Dendritic cell treated with granulocyte-macrophage colony-stimulating factor and Interleukin-4, amounts not matched to agents 40 ng/mL and 50 ng/mL, for 4 days (primary cell): ENCODE data around the gene DLL1.

Source experiments
- H3K27ac Mint-ChIP-seq: one replicate; pipeline ENCODE4 v1.8.0; 2022; ENCODE audit warnings: mild to moderate bottlenecking, mixed read lengths
- H3K27me3 Mint-ChIP-seq: one replicate; pipeline ENCODE4 v1.8.0; 2022; ENCODE audit warnings: mild to moderate bottlenecking, mixed read lengths
- H3K36me3 Mint-ChIP-seq: one replicate; pipeline ENCODE4 v1.8.0; 2022; ENCODE audit warnings: low read depth, mixed read lengths
- H3K4me1 Mint-ChIP-seq: one replicate; pipeline ENCODE4 v1.8.0; 2022; ENCODE audit warnings: low read depth, mixed read lengths
- H3K4me3 Mint-ChIP-seq: one replicate; pipeline ENCODE4 v1.8.0; 2022; ENCODE audit warnings: mild to moderate bottlenecking, moderate library complexity, mixed read lengths
- H3K9me3 Mint-ChIP-seq: one replicate; pipeline ENCODE4 v1.8.0; 2022; ENCODE audit warnings: mixed read lengths
- intact Hi-C: fragments of 100-400 bp; cut with micrococcal nuclease; formaldehyde crosslinking; loops from one replicate; pipeline ENCODE4 v1.15.0; 2022

DLL1 gene

DNA sequence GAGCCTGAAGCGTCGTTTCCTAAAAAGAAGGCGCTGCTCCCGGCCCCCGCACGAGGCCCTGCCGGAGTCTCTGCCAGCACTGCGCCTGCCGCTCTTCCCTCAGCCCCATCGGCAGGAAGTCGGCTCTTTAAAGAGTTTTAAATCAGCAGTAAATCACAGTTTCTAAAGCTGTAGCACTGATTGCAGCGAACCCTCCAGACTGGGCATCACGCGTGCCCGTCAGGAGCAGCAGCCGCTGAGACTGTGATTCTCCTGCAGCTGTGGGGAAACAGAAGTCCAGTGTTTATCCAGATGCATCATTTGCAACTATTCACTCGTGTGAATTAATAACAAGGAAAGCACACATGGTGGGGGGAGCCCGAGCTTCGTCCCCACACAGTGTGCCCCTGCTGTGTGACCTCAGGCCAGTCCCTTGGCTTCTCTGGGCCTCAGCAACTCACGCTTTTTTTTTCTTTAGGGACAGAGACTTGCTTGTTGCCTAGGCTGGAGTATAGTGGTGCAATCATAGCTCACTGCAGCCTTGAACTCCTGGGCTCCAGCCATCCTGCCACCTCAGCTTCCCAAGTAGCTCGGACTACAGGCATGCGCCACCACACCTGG is 28.3 kb downstream of the DLL1 start:
- Mint-ChIP-seq H3K9me3 (no peaks in the 10 kb centered on the region), H3K4me3 (no peak overlapping the region), H3K27ac (no peak overlapping the region), H3K27me3 (peaks cover 34% of the 10 kb centered on the region), H3K4me1 (peaks cover 11% of the 10 kb centered on the region), H3K36me3 (no peaks in the 10 kb centered on the region)
- intact Hi-C loops = no loop called here

DNA sequence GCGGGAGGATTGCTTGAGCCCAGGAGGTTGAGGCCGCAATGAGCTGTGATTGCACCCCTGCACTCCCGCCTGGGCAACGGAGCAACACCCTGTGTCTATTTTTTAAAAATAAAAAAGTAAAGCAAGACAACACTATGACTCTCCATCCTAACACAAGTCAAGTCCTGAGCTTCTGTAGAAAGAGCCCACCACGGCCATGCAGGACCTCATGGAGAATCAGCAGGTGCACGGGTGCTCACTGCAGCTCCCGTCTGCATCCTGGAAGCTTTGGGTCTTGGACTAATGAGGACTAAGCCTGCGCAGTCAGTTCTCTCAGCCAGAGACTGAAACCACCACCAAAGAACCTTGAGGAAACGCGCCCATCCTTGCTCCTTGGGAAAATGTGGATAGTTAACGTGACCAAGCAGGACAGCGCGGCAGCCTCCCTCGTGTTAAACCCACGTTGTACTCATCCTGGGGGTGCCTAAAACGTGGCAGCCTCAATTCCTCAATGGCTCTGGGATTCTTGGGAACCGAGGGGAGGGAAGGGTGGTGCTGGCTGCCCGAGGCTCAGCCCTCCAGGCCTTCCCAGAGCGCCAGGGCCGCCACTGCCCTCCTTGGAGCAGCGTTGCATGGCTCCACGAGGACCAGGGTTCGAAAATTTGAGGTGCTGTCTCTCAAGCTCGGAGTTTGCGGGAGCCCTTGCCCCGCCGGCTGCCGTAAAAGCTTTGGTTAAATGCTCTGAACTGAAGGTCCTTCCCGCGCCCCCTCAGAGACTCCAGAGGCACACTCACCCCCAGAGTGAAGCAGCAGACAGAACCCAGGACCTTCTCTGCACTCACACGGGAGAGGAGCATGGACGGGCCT is 29.0 kb downstream of the DLL1 start:
- Mint-ChIP-seq H3K27ac (no peak overlapping the region), H3K27me3 (peaks cover 37% of the 10 kb centered on the region), H3K4me1 (peaks cover 11% of the 10 kb centered on the region), H3K4me3 (no peak overlapping the region), H3K9me3 (no peaks in the 10 kb centered on the region), H3K36me3 (no peaks in the 10 kb centered on the region)
- intact Hi-C loops = no loop called here

DNA sequence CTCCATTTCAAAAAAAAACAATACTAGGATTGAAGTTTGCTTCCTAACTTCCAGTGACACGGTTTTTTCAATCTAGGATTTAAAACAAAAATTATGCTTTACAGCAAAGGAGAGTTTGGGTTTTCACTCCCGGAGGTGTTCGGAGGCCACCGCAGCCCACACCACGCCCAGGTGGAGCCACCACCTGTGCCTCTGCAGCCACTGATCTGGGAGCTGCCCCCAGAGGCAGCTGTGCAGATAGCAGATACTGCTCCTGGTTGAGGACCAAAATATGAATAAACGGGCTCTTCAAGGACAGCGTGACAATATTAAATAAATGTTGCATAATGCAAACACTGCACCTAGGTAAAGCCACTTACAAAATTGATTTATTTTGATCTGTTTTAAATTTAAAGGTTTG is 30.2 kb downstream of the DLL1 start:
- Mint-ChIP-seq H3K4me3 (no peak overlapping the region), H3K9me3 (no peaks in the 10 kb centered on the region), H3K4me1 (peaks cover 2% of the 10 kb centered on the region), H3K27me3 (peaks cover 42% of the 10 kb centered on the region), H3K27ac (no peak overlapping the region), H3K36me3 (no peaks in the 10 kb centered on the region)
- intact Hi-C loops = no loop called here

DNA sequence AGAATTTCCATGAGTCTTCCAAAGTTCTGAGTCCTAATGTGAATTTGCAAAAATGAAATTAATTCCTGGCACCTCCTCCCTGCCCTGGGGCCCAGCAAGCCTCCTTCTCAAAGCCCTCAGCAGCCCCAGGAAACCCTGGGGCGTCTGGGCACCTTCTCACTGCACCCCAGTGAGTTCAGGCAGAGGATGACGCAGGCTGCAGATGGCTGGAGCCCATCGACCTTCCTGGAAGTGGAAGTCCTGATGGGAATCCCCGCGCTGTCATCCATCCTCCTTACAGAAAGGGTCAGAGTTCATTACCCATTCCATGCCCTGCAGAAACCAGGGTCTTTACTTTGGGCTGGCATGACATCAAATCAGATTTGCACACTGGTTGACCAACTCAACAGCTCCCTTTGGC is 31.6 kb downstream of the DLL1 start:
- Mint-ChIP-seq H3K4me1 (no peaks in the 10 kb centered on the region), H3K36me3 (no peaks in the 10 kb centered on the region), H3K4me3 (no peak overlapping the region), H3K27me3 (peaks cover 45% of the 10 kb centered on the region), H3K9me3 (no peaks in the 10 kb centered on the region), H3K27ac (no peak overlapping the region)
- intact Hi-C loops = no loop called here

DNA sequence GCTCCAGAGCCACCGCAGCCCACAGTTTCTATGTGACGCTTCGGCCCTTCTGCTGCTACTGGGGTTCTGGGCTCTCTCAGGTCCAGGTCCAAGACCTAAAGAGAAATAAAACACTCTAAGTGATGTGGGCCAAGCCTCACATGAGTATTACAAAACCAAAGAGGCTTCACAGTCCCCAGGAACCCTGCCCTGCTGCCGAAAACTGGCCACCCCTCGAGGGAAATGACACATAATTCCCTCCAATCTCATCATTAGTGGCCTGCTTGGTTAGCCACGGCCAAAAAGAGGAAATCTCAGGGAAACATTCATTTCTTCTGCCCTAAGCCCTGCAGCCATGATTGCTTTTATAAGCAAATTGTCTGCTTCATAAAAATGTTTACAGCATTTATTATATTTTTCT is 32.5 kb downstream of the DLL1 start:
- H3K9me3 Mint-ChIP-seq = no peaks in the 10 kb centered on the region
- H3K27ac Mint-ChIP-seq = no peak overlapping the region
- H3K4me1 Mint-ChIP-seq = no peaks in the 10 kb centered on the region
- peaks cover 39% of the 10 kb centered on the region for H3K27me3 Mint-ChIP-seq
- intact Hi-C loops = no loop called here
- no peaks in the 10 kb centered on the region for H3K36me3 Mint-ChIP-seq
- no peak overlapping the region for H3K4me3 Mint-ChIP-seq

DNA sequence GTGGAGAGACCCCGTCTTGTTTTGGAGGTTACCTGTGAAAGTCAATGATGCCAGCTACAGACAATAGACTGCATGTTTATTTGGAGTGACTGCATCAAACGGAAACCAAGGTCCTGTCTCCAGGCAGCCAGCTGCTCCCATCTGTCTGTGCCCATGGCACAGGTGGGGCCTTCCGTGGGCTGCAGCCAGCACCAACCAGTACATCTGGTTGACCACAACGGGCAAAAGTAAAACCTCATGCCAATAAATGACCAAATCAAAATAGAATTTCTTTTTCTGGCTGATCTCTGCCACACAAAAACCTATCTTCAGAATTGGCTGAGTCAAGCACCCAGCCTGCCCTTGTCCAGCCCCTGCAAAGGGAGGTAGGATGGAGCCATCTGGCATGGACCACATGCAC is 33.5 kb downstream of the DLL1 start:
- intact Hi-C loops = no loop called here
- H3K4me3 Mint-ChIP-seq = no peak overlapping the region

DNA sequence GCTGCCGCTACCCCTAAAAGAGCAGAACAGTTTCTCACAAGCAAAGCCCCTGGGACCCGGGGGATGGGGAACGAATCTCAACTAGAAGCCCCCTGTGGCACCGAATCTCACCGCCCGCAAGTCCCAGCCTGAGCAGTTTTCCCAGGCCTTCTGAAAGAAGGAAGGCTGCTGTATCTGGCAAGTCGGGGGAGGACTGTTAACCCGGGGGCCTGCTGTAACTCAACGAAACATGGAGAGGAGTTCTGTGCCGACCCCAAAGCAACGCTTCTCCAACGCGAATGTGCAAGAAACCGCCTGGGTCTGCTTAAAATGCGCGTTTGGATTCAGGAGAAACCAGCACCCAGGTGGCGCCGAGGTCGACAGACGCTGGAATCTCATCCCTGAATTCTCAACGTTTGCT is 34.2 kb downstream of the DLL1 start:
- no peaks in the 10 kb centered on the region for H3K36me3 Mint-ChIP-seq
- intact Hi-C loops = no loop called here
- no peaks in the 10 kb centered on the region for H3K9me3 Mint-ChIP-seq
- no peak overlapping the region for H3K4me3 Mint-ChIP-seq
- no peaks in the 10 kb centered on the region for H3K4me1 Mint-ChIP-seq
- H3K27ac Mint-ChIP-seq = no peak overlapping the region
- H3K27me3 Mint-ChIP-seq = peaks cover 21% of the 10 kb centered on the region

More for the DNA sequence above, 33.5 kb downstream of the DLL1 start:
- Mint-ChIP-seq H3K4me1 (no peaks in the 10 kb centered on the region), H3K36me3 (no peaks in the 10 kb centered on the region), H3K27ac (no peak overlapping the region), H3K27me3 (peaks cover 29% of the 10 kb centered on the region), H3K9me3 (no peaks in the 10 kb centered on the region)

DNA sequence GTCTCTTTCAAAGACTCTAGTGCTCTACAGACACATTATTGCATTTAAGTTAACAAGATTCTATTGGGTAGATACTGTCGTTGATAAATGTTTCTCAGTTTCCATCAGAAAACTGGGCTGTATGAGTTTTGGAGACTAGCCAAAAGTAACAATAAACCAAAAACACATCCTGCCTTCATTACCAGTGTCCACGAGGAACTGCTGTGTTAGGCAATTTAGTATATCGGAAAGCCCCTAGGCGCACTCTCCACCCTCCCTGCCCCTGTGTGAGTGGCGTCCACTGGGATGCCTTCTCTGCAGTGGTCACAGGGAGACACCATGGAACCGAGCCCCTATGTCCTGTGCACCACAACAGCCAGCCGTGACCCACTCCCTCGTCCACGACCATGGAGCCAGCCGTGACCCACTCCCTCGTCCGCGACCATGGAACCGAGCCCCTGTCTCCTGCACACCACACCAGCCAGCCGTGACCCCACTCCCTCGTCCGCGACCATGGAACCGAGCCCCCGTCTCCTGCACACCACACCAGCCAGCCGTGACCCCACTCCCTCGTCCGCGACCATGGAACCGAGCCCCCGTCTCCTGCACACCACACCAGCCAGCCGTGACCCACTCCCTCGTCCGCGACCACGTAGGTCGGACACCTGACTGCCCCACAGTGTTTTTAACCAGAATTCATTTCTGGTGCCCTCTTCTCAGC is 35.3 kb downstream of the DLL1 start:
- Mint-ChIP-seq H3K9me3 (no peaks in the 10 kb centered on the region), H3K27me3 (peaks cover 20% of the 10 kb centered on the region), H3K27ac (no peak overlapping the region), H3K36me3 (no peaks in the 10 kb centered on the region), H3K4me1 (no peaks in the 10 kb centered on the region), H3K4me3 (no peak overlapping the region)
- intact Hi-C loops = no loop called here

DNA sequence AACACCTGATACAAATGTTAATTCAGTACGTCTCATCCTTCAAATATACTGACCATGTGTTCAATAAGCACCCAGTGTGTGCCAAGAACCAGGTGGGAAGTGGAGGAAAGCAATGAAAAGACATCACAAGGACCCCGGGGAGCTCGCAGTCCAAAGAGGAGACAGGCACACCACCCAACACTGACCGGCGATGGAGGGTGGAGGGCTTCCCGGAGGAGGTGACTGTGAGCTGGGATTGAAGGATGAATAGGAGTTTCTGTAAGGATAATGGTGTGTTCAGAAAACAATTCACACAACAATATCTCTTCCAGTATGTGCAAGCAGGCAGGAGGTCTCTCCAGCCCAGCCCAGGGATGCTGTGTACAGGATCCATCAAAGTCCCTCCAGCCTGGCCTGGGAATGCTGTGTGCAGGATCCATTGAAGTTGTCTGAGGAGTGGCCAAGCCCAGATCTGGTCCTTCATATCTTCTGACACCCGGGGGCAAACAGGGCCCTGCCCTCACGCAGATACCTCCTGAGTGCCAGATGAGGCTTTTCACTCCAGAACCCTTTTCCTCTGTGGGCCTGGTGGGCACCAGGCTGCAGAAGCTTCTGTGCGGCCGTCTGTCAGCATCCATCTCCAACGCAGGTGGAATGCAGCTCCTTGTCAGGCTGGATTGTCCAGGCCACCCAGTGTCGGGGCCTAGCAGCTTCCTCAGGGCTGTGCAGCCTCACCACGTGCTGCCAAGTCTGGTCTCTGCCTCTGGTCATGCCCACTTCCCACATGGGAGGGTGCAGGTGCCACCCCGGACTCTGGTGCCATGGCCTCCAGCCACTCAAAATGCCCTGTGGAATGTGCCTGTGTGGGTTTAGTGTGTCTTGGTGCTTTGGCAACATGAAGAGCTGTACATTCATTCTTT is 36.3 kb downstream of the DLL1 start:
- Mint-ChIP-seq H3K4me1 (no peaks in the 10 kb centered on the region), H3K9me3 (no peaks in the 10 kb centered on the region), H3K27me3 (peaks cover 23% of the 10 kb centered on the region), H3K36me3 (no peaks in the 10 kb centered on the region), H3K4me3 (no peak overlapping the region), H3K27ac (no peak overlapping the region)
- intact Hi-C loops = no loop called here

DNA sequence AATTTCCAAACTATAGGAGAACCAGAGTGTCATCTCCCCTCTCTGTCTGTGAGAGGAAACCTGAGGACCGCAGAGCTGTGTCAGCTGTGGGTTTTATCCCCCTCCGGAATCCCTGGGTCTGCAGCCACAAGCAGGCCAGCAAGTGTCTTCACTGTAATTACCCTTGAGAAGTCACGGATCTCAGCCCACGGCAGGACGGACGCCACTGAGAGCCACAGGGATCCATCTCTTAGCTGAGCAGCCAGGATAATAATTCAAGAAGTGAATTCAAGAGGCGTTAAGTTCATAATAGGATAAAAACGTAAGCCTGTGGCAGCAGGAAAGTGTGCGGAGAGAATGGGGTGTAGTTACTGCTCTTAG is 37.0 kb downstream of the DLL1 start:
- Mint-ChIP-seq H3K27ac (no peak overlapping the region), H3K36me3 (no peaks in the 10 kb centered on the region), H3K4me1 (no peaks in the 10 kb centered on the region), H3K4me3 (no peak overlapping the region), H3K9me3 (no peaks in the 10 kb centered on the region), H3K27me3 (peaks cover 26% of the 10 kb centered on the region)
- intact Hi-C loops = no loop called here

DNA sequence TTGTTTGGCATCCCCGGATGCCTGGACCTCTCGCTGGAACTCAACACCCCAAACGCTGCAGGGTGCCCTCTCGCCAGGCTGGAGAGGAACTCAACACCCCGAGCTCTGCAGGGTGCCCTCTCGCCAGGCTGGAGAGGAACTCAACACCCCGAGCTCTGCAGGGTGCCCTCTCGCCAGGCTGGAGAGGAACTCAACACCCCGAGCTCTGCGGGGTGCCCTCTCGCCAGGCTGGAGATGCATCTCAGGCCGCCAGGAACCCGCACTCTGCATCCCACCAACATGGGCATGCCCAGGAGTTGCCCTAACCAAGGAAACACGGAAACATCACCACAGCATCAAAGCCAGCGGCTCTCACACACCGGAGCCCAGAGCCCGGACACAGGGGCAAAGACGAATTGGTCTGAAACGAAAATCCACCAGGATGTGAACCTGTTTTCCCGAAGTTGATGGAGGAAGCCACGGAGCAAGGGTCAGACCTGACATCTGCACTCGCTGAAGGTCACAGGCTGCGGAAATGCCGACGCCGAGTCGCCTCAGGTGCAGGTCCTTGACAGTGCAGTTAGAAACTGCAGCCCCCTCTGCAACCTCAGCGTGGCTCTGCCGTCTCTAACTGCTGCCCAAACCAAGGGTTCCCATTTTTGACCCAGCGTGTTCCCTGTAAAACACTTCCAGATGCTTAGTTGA is 37.5 kb downstream of the DLL1 start:
- Mint-ChIP-seq H3K27ac (no peak overlapping the region), H3K4me1 (no peaks in the 10 kb centered on the region), H3K9me3 (no peaks in the 10 kb centered on the region), H3K4me3 (no peak overlapping the region), H3K36me3 (no peaks in the 10 kb centered on the region), H3K27me3 (peaks cover 30% of the 10 kb centered on the region)
- intact Hi-C loops = no loop called here

DNA sequence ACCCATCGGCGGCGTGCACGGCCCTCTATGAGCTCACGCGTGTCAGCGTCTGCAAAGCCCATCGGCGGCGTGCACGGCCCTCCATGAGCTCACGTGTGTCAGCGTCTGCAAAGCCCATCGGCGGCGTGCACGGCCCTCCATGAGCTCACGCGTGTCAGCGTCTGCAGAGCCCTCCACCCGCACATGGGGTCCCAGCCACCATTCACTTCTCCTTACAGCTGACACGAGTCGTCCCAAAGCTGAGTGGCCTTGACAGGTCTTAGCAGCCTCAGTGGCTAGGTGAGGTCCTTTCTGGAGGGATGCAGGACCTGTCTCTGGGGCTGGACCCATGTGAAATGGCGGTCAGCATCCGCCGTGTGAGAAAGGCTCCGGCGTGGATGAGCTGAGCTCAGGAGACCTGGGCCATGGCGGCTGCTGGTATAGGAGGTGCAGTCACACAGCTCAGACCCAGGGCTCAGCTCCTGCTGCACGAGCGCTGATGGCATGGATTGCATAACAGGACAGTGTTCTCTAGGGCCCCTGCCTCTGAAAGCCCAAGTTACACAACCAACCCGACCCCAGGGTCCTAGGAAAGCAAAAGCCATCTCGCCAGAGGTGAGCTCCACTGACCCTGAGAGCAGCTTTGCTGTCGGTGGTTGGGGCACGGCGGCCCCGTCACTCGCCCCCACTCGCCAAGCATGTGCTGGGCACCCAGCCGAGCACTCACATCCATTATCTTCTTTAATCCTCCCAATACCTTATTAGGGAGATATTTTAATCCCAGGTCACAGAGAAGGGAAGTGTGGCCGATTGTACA is 38.9 kb downstream of the DLL1 start:
- intact Hi-C loops = no loop called here
- Mint-ChIP-seq H3K27me3 (peaks cover 41% of the 10 kb centered on the region), H3K36me3 (no peaks in the 10 kb centered on the region), H3K9me3 (no peaks in the 10 kb centered on the region), H3K4me3 (no peak overlapping the region), H3K4me1 (no peaks in the 10 kb centered on the region), H3K27ac (no peak overlapping the region)
